WERI-Rb-1 (cell line): ENCODE measurements around the gene HINT1.
"Not testable (repeated sequence)": the region's sequence is repeated elsewhere in the genome, so short reads cannot be mapped to it uniquely, and the experiment has no call there.

ENCODE experiments used
- DNase-seq: peaks from one replicate; pipeline ENCODE4 v3.0.0-alpha.2; 2020
- H3K27ac ChIP-seq: fragments of 250-450 bp; sonication (Bioruptor Pico); 2 replicates; pipeline ENCODE4 v1.5.1; 2020; ENCODE audit warnings: mild to moderate bottlenecking, moderate library complexity
- H3K27me3 ChIP-seq: fragments of 250-450 bp; sonication (Bioruptor Pico); 2 replicates; pipeline ENCODE4 v1.5.1; 2021; ENCODE audit warnings: mild to moderate bottlenecking, low read depth, moderate library complexity; ENCODE audit not compliant: insufficient read depth, severe bottlenecking
- H3K36me3 ChIP-seq: fragments of 250-450 bp; sonication (Bioruptor Pico); 2 replicates; pipeline ENCODE4 v1.5.1; 2020; ENCODE audit warnings: mild to moderate bottlenecking, moderate library complexity
- H3K4me3 ChIP-seq: 2 replicates; pipeline ENCODE4 v1.5.1; 2011; ENCODE audit warnings: low read depth, mild to moderate bottlenecking, control low read depth, low read length
- H3K9me3 ChIP-seq: fragments of 250-450 bp; sonication (Bioruptor Pico); 2 replicates; pipeline ENCODE4 v1.5.1; 2021; ENCODE audit warnings: mild to moderate bottlenecking, moderate library complexity; ENCODE audit not compliant: severe bottlenecking
- CTCF ChIP-seq: IDR thresholded peaks from 2 replicates; pipeline ENCODE4 v1.5.1; 2011; ENCODE audit warnings: low read depth, mild to moderate bottlenecking, control low read depth, inconsistent platforms, low read length

Gene HINT1

GRCh38 chr5:131147258-131147657, 17.8 kb downstream of the HINT1 start:
- H3K9me3 ChIP-seq = no peaks in the 10 kb centered on the region
- no peaks in the 10 kb centered on the region for H3K36me3 ChIP-seq
- no peak overlapping the region for H3K4me3 ChIP-seq
- no peak overlapping the region for H3K27ac ChIP-seq
- TF ChIP-seq CTCF = no peak
- DNase-seq = no peak
- H3K27me3 ChIP-seq = no peaks in the 10 kb centered on the region

GRCh38 chr5:131142970-131143617, 22.0 kb downstream of the HINT1 start:
- Histone ChIP-seq H3K9me3 (peaks cover 8% of the 10 kb centered on the region), H3K36me3 (no peaks in the 10 kb centered on the region), H3K27me3 (no peaks in the 10 kb centered on the region), H3K4me3 (no peak overlapping the region), H3K27ac (no peak overlapping the region)
- TF ChIP-seq CTCF = no peak
- no peak for DNase-seq

- no peaks in the 10 kb centered on the region for H3K36me3 ChIP-seq
- TF ChIP-seq CTCF = no peak
- no peak for DNase-seq
These were observed 25.7 kb downstream of the HINT1 start for GRCh38 chr5:131139321-131139720.

GRCh38 chr5:131138406-131138805, 26.6 kb downstream of the HINT1 start:
- DNase-seq = peak; percentile 10
- not testable (repeated sequence) for H3K9me3 ChIP-seq, H3K4me3 ChIP-seq, H3K27ac ChIP-seq, H3K36me3 ChIP-seq, H3K27me3 ChIP-seq

More at GRCh38 chr5:131139321-131139720, 25.7 kb downstream of the HINT1 start:
- no peaks in the 10 kb centered on the region for H3K27me3 ChIP-seq
- H3K4me3 ChIP-seq = no peak overlapping the region
- peaks cover 8% of the 10 kb centered on the region for H3K9me3 ChIP-seq
- no peak overlapping the region for H3K27ac ChIP-seq

- H3K9me3 ChIP-seq = not testable (repeated sequence)
These were observed 32.0 kb downstream of the HINT1 start for GRCh38 chr5:131133091-131133490.

GRCh38 chr5:131129306-131129705, 35.8 kb downstream of the HINT1 start:
- Histone ChIP-seq H3K27ac (no peak overlapping the region), H3K36me3 (no peaks in the 10 kb centered on the region), H3K27me3 (no peaks in the 10 kb centered on the region), H3K9me3 (no peaks in the 10 kb centered on the region), H3K4me3 (no peak overlapping the region)
- no peak for TF ChIP-seq CTCF
- DNase-seq = no peak

More at GRCh38 chr5:131133091-131133490, 32.0 kb downstream of the HINT1 start:
- H3K36me3 ChIP-seq, H3K4me3 ChIP-seq, H3K27ac ChIP-seq, DNase-seq, H3K27me3 ChIP-seq: not testable (repeated sequence)

- H3K27me3 ChIP-seq, H3K36me3 ChIP-seq, H3K4me3 ChIP-seq, H3K27ac ChIP-seq, H3K9me3 ChIP-seq, DNase-seq: not testable (repeated sequence)
These were observed 37.8 kb downstream of the HINT1 start for GRCh38 chr5:131127244-131127643.
